Fibroblast of lung (primary cell): ENCODE results near the gene HAPLN3. TPM values are rescaled to one million over a fixed set of nuclear protein-coding genes. Genes with fewer than 3 reads are reported as not detected.

ENCODE experiments used
- DNase-seq, 2 donors: peaks; one replicate each; pipeline versions ENCODE4 v3.0.0 to v3.0.0-alpha.2; 2010; ENCODE audit warnings: low read depth in 2 of 2
- H2AFZ ChIP-seq: 2 replicates; pipeline ENCODE4 v1.5.1; 2012; ENCODE audit warnings: low read length, control low read depth, inconsistent platforms
- H3K27ac ChIP-seq: 2 replicates; pipeline ENCODE4 v1.5.1; 2011; ENCODE audit warnings: low read length, control low read depth; ENCODE audit not compliant: insufficient read depth
- H3K27me3 ChIP-seq: 2 replicates; pipeline ENCODE4 v1.5.1; 2011; ENCODE audit warnings: mild to moderate bottlenecking, low read length; ENCODE audit not compliant: control insufficient read depth, insufficient read depth
- H3K36me3 ChIP-seq: 2 replicates; pipeline ENCODE4 v1.5.1; 2011; ENCODE audit warnings: low read length; ENCODE audit not compliant: control insufficient read depth, insufficient read depth
- H3K4me1 ChIP-seq: 2 replicates; pipeline ENCODE4 v1.5.1; 2011; ENCODE audit warnings: low read length; ENCODE audit not compliant: control insufficient read depth, insufficient read depth; ENCODE audit errors: extremely low read depth
- H3K4me2 ChIP-seq: 2 replicates; pipeline ENCODE4 v1.5.1; 2011; ENCODE audit warnings: low read length, control low read depth; ENCODE audit not compliant: insufficient read depth; ENCODE audit errors: extremely low read depth
- H3K4me3 ChIP-seq, 4 experiments: fragments of 200-600 bp in 1 of 4; sonication (generic) in 1 of 4; replicated peaks in 1 of 4; 2 replicates each; pipeline ENCODE4 v1.5.1; 2011 to 2016; ENCODE audit warnings: low read length in 4 of 4, low read depth in 3 of 4, mild to moderate bottlenecking in 3 of 4, control low read depth in 2 of 4, inconsistent platforms in 1 of 4, mixed read lengths in 1 of 4; ENCODE audit not compliant: insufficient read depth in 1 of 4; ENCODE audit errors: control extremely low read depth in 1 of 4
- H3K79me2 ChIP-seq: 2 replicates; pipeline ENCODE4 v1.5.1; 2012; ENCODE audit warnings: mild to moderate bottlenecking, low read length, inconsistent platforms; ENCODE audit not compliant: control insufficient read depth, insufficient read depth
- H3K9ac ChIP-seq: 2 replicates; pipeline ENCODE4 v1.5.1; 2011; ENCODE audit warnings: mild to moderate bottlenecking, low read length, control low read depth; ENCODE audit not compliant: insufficient read depth
- H3K9me3 ChIP-seq: 2 replicates; pipeline ENCODE4 v1.5.1; 2012; ENCODE audit warnings: low read depth, low read length; ENCODE audit not compliant: control insufficient read depth, insufficient read depth
- H4K20me1 ChIP-seq: 2 replicates; pipeline ENCODE4 v1.5.1; 2011; ENCODE audit warnings: low read length; ENCODE audit not compliant: control insufficient read depth, insufficient read depth; ENCODE audit errors: extremely low read depth
- EZH2 ChIP-seq: IDR thresholded peaks from 2 replicates; pipeline ENCODE4 v1.5.1; 2012; ENCODE audit warnings: low read length, control low read depth, mild to moderate bottlenecking; ENCODE audit errors: missing control alignments
- polyA plus RNA-seq, 2 donors: library from polyadenylated mRNA; depleted of rRNA in 1 of 2; stranded (reverse) in 1 of 2; unstranded in 1 of 2; fragments of >200 nt; gene quantifications; 2 replicates each; pipeline ENCODE4 v1.2.1, GENCODE V29; 2011 to 2012; ENCODE audit warnings: missing spikeins in 1 of 2
- total RNA-seq: library from RNA; depleted of rRNA; stranded (reverse); fragments of >200 nt; gene quantifications from 2 replicates; pipeline ENCODE4 v1.2.1, GENCODE V29; 2014
- TF ChIP-seq, protein P1 (sequence below), 2 donors: IDR thresholded peaks in 1 of 2; conservative IDR thresholded peaks in 1 of 2; 1 replicate in 1 of 2; 2 replicates in 1 of 2; pipeline ENCODE4 v1.5.1; 2011 to 2012; ENCODE audit warnings: low read length in 2 of 2, control low read depth in 1 of 2, inconsistent platforms in 1 of 2, low read depth in 1 of 2, mild to moderate bottlenecking in 1 of 2

HAPLN3 gene
- total and polyA plus RNA-seq, 2 donors (not counting 1 experiment from before 2014, with no cell fraction given), result 3.1 to 4.3 TPM

DNA sequence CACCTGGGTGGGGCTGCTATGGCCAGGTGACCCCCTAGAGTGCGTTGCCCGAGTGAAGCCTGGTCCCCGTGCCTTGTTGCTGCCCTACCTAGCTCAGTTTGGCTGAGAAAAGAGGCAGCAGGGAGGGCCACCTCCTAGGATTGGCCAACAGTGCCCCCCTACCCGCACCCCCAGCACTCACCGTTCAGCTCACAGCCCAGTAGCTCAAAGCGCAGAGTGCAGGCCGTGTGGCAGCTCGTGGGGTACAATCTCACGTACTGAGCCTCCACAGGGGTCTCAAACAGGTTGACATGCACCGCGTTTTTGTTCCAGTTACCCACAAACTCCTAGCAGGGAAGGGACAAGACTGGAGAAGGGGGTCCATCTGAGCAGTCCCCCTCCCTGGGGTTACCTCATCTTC is 10.2 kb upstream of the HAPLN3 start:
- no peak overlapping the region for H2AFZ ChIP-seq
- no peaks in the 10 kb centered on the region for H3K79me2 ChIP-seq
- H3K27ac ChIP-seq, result no peak overlapping the region
- H3K4me3 ChIP-seq, result no peak overlapping the region
- DNase-seq, result no peak
- no peaks in the 10 kb centered on the region for H3K27me3 ChIP-seq
- no peaks in the 10 kb centered on the region for H3K9me3 ChIP-seq
- no peak overlapping the region for H3K9ac ChIP-seq
- H3K36me3 ChIP-seq, result peaks cover 15% of the 10 kb centered on the region
- no peaks in the 10 kb centered on the region for H4K20me1 ChIP-seq
- peaks cover 2% of the 10 kb centered on the region for H3K4me1 ChIP-seq
- TF ChIP-seq EZH2, result no peak
- TF ChIP-seq, protein P1, sequence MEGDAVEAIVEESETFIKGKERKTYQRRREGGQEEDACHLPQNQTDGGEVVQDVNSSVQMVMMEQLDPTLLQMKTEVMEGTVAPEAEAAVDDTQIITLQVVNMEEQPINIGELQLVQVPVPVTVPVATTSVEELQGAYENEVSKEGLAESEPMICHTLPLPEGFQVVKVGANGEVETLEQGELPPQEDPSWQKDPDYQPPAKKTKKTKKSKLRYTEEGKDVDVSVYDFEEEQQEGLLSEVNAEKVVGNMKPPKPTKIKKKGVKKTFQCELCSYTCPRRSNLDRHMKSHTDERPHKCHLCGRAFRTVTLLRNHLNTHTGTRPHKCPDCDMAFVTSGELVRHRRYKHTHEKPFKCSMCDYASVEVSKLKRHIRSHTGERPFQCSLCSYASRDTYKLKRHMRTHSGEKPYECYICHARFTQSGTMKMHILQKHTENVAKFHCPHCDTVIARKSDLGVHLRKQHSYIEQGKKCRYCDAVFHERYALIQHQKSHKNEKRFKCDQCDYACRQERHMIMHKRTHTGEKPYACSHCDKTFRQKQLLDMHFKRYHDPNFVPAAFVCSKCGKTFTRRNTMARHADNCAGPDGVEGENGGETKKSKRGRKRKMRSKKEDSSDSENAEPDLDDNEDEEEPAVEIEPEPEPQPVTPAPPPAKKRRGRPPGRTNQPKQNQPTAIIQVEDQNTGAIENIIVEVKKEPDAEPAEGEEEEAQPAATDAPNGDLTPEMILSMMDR (conservative IDR thresholded peaks at IDR 0.05 in 1 of 2, IDR thresholded peaks at IDR 0.05 in 1 of 2; ENCODE audit: low read depth in 1 of 2, low read length in 2 of 2), result no peak
- H3K4me2 ChIP-seq, result no peak overlapping the region

GRCh38 chr15:88904624-88905327 is 9.4 kb upstream of the HAPLN3 start:
- Histone ChIP-seq H3K9ac (no peak overlapping the region), H3K79me2 (no peaks in the 10 kb centered on the region), H3K9me3 (no peaks in the 10 kb centered on the region), H3K4me2 (no peak overlapping the region), H2AFZ (no peak overlapping the region), H3K4me1 (peaks cover 2% of the 10 kb centered on the region), H3K27ac (no peak overlapping the region), H3K27me3 (no peaks in the 10 kb centered on the region), H3K4me3 (no peak overlapping the region), H4K20me1 (no peaks in the 10 kb centered on the region), H3K36me3 (peaks cover 10% of the 10 kb centered on the region)
- DNase-seq, result peak; percentile 50 to 79
- TF ChIP-seq, protein P1 (conservative IDR thresholded peaks at IDR 0.05 in 1 of 2, IDR thresholded peaks at IDR 0.05 in 1 of 2; ENCODE audit: low read depth in 1 of 2, low read length in 2 of 2), result peak; percentile 99
- no peak for TF ChIP-seq EZH2

DNA sequence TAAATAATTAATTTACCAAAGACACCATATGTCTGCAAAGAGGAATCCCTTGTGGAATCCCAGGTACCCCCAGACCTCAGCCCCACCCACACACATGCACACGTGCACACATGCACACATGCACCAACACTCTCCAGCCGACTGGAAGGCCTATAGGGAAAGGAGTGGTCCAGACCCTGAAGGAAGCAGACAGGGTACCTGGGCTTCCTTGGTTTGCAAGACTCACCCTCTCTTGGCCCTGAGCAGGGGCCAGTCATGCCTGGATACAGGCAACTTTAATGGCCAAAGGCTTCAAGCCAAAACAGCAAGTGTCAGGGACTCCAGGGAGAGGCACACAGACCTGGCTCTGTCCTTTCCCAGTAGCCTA is 8.9 kb upstream of the HAPLN3 start:
- Histone ChIP-seq H3K9me3 (no peaks in the 10 kb centered on the region), H4K20me1 (no peaks in the 10 kb centered on the region), H3K4me3 (no peak overlapping the region), H3K79me2 (no peaks in the 10 kb centered on the region), H3K4me1 (no peaks in the 10 kb centered on the region), H3K4me2 (no peak overlapping the region), H3K27me3 (no peaks in the 10 kb centered on the region), H3K36me3 (peaks cover 8% of the 10 kb centered on the region), H3K9ac (no peak overlapping the region), H2AFZ (no peak overlapping the region), H3K27ac (no peak overlapping the region)
- TF ChIP-seq, protein P1 (conservative IDR thresholded peaks at IDR 0.05 in 1 of 2, IDR thresholded peaks at IDR 0.05 in 1 of 2; ENCODE audit: low read depth in 1 of 2, low read length in 2 of 2), result no peak
- no peak for TF ChIP-seq EZH2
- no peak for DNase-seq
